HG02884 (cell line): ENCODE results near the gene IQSEC2.

Source experiments
- ATAC-seq: cut with Tn5 transposase; IDR thresholded peaks from one replicate; pipeline ENCODE4 v1.9.1; 2021; ENCODE audit warnings: mild to moderate bottlenecking, moderate library complexity; ENCODE audit not compliant: unreplicated experiment

The IQSEC2 gene

DNA sequence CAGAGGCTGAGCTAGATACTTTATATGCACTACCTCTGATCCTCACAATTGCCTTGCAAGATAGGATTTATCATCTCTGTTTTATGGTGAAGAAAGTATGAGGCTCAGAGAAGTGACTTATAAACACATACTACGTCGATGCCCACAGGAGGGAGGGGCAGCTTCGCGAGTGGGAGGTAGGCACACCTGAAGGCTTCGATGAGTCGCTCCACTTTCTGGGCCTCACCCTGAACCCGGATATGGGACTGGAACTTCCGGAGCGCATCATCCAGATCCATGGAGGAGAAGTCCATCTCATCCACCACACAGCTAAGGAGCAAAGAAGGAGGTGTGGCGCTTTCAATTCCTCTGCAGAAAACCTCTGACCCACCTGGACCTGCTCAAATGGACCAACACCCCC lies 33.5 kb downstream of the IQSEC2 start:
- no peak for ATAC-seq

DNA sequence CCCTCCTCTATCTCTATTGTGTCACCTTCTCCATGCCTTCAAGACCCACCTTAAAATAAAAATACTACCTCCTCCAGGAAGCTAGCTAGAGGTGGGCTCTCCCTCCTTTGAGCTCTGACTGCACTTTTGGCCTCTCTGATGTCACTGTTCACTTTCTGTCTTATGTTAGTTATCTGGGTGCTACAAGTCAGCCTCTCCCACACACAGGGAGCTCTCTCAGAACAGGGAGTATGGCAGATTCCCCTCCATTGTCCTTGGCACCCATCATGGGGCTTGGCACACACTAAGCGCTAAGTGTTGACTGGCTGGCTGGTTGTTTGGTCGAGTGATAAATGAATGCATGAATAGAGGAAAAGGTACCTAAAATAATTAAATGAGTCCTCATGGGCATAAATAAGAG lies 35.2 kb downstream of the IQSEC2 start:
- no peak for ATAC-seq

DNA sequence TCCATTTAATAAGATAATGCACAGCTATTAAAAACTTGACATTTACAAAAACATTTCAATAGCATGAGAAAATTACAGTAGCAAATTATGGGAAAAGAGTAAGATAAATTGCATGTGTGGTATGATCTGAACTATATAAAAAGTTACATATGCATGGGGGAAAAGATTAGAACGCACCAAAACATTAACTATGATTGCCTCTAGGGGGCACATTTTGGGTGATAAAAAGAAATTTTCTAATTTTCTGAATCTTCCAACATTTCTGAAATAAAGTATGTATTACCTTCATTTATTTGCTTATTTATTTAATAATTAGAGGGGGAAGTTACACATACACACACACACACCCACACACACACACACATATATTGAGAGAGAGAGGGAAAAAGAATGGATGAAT lies 36.8 kb downstream of the IQSEC2 start:
- ATAC-seq = no peak

DNA sequence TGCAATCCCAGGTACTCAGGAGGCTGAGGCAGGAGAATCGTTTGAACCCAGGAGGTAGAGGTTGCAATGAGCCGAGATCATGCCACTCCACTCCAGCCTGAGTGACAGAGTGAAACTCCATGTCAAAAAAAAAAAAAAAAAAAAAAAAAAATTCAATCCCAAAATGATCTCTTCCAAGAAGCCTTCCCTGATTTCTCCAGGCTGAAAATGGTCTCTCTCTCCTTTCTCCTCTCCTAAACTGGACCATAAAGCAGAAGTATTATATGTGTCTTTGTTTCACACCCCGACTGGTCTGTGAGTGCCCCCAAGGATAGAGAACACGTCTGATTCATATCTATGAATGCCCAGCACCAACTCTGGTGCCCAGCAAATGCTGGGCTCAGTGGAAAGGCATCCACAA lies 39.1 kb downstream of the IQSEC2 start:
- no peak for ATAC-seq

DNA sequence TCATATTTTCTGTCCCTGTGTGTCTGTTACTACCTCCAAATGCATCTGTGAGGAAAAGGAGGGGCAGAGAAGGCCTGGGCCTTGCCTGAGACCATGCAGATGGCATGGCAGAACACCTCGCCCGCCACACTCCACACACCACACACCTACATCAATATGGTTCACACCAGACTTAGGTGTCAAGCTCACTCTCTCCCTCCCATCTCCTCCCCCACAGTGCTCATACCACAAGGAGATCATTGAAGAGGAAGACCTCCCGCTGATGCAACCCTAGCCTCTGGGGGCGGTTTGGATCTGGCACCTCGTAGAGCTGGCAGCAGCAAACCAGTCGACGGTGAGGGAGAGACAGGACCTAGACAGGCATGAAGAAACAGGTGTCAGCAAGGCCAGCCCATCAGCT lies 39.8 kb downstream of the IQSEC2 start:
- ATAC-seq = no peak

DNA sequence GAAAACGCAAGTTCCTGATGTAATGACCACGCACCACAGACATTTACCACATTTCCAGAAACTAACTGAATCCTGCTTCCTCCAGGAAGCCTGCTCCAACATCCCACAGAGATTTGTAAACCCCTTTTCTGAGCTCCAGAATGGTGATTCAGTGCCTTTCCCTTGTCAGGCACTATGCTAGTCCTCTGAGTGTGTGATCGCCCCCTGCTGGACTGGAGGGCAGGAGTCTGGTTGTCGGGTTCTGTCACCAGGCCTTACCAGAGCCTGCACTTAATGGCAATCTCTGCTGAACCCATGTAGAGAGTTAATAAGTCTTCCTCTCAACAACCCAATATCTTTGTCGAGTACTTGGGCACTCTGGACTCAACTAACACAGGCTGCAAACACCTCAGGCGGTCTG lies 41.9 kb downstream of the IQSEC2 start:
- ATAC-seq = no peak

DNA sequence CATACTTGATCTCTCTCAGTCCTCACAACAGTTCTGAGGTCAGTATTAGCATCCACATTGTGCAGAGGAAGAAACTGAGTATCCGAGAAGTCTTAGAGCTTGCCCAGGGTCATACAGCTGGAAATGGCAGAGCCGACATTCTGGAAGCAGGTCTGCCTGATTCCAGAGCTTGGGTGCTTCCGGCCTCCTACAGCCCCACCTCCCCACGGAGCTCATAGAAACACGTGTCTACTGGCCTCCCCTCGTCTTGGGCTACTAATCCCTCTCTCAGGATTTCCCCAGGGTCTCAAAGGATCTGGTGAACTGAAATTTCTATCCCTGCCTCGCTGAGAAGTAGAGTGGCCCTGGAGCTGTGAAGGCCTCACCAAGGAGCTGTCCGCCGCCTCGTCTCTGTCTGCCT lies 44.3 kb downstream of the IQSEC2 start:
- ATAC-seq = no peak

DNA sequence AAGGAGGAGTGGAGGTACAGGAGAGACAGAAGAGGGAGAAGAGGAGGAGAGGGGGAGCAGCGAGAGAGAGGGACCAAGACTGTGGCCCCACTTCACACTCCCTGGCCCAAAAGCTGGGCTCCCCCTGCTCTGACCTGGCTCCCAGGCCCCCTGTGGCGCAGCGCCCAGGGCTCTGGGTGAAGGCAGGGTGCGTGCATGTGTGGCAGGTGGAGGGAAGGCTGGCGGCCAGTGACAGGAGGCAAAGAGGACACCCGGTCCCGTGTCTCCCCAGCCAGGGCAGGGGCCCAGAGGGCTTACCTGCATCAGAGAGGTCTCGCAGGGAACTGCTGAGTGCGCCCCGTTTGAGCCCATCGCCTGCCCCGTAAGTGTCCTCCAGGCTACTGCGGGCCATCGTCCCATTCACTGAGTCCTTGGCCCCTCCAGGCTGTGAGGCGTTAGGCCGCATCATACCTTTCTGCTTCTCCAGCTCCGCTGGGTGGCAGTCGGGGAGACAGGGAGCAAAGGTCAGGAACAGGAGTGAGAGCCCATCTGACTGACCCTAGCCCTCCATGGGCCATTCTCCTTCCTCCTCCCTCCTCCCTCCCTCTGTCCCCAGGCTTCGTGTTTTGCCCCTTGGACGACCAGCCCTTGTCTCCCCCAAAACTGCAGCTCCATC lies 45.2 kb downstream of the IQSEC2 start:
- ATAC-seq = no peak

DNA sequence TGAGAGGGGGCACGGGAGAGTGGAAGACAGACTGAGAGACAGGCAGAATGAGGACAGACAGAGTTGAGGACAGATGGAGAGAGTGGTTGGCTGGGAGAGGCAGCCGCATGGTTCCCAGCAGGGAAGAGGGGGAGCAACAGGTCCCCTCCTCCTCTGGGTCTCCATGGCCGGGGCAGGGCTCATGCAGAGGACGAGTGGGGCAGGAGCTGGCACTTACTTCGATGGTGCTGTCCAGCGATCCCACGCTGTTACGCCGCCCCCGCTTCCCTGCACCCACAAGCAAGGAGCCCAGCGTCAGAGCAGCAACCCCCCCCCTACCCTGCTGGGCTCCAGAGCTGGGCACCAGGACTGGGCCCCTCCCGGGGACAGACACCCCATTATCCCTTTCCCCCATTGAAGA lies 45.8 kb downstream of the IQSEC2 start:
- ATAC-seq = no peak

DNA sequence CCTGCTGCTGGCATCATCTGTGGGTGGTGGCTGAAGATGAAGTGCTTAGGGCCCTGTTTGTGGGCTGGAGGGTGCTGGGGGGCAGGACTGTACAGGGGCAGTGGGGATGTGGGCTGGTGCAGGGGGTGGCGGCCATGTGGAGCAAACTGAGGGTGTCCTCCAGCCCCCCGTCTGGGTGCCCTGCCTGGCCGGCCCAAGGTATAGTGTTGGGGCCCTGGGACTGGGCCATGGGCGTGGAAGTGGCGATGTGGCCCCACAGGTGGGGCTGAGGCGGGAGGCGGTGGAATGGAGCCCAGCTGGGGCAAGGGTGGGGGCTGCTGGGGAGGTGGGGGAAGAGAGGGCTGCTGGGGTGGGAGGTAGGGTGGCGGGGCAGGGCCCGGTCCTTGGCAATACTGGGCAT lies 46.9 kb downstream of the IQSEC2 start:
- no peak for ATAC-seq

DNA sequence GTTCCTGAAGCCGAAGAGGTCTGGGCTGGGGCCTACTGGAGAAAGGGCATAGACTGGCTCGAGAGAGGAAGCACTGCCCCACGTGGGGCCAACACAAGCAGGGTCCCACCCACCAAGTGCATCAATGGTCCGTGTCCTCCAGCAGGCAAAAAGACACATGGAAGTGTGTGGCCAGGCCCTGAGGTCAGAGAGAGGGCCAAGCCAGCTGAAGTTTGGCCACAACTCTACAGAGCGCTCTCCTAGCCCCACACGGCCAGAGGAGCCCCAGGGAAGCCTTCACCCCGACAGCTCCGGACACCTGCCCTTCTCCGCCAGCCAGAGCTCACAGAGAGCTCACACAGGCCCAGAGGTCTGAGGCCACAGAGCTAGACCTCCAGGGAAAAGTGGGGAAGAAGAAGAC lies 47.8 kb downstream of the IQSEC2 start:
- ATAC-seq = no peak

DNA sequence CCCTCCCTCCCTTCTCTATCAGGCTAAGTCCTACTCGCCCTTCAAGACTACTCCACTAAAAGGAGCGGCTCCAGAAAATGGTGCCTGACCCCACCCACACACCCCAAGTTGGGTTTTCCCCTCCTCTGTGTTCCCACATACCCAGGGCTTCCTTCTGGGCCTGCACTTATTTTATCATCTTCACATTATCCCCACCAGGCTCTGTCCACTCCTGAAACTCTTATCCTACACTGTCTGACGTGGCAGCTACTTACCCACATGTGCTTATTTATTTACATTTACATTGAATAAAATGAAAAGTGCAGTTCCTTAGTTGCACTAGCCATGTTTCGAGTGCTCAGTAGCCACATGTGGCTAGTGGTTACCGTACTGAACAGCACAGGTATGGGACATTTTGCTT lies 51.3 kb downstream of the IQSEC2 start:
- no peak for ATAC-seq

DNA sequence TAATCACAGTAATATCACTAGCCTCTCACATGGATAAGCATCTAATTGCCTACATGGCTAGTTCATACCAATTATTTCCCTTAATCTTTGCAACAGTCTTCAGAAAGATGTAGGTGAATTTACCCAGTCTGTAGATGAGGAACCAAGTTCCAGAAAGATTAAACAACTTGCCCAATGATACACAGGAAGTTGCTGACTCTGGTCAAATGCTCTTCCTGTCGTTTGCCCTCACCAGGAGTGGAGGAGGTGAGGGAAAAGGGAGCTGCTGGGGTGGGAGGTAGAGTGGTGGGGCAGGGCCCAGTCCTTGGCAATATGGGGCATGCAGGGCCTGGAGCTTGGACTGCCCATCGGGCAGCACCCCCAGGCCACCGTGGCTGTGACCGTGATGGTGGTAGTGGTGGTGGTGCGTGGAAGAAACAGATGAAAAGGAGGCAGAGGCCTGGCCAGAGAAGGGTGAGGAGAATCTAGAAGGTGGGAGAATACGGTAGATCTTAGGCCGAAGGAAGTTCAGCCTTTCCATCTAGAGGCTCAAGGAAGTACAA lies 54.1 kb downstream of the IQSEC2 start:
- no peak for ATAC-seq

DNA sequence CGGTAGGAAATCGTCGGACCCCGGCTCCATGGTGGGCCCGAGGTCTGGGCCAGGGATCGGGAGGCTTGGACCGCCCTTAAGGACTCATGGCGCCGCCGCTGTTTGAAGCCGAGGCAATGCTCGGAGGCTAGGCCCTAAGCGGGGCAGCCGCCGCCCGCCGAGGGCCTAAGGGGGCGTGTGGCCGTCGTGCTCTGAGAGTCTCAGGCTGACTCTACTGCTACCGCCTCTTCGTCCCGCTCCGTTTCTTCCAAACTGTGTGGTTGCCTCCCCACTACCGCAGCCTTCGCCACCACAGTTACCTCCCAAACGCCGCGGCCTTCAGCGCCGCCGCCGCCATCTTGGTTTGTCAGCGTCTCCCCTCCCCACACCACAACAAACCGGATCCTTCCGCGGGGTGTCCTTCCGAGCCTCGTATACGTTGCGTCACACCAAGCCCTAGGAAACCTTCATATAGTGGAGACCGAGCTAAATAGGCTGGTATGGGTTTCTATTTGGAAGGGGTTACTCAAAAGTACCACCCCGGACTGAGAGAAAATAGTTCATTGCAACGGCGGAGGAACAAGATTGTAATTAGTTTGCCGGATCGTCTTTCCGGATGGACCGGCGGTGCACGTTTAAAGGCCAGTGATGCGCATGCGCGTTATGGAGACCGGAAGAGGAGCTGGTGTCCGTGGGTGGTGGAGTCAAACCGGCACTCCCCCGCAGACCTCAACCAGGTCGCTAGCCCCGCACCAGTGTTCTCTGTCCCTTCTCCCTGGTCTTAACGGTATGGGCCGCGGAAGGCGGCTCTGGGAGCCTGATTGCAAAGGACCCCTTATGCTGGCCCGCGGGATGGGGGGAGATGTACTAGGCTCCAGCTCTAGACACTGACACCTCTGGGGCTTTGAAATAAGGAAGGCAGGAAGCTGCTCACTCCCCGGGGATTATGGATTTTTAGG lies 56.3 kb downstream of the IQSEC2 start, which contains the start of gene KDM5C:
Gene KDM5C, minus strand, starts transcription at position 348 of the 938 bp plus-strand sequence. Its CDS starts 318 bp downstream, at position 30.
- peak; percentile 77 for ATAC-seq

DNA sequence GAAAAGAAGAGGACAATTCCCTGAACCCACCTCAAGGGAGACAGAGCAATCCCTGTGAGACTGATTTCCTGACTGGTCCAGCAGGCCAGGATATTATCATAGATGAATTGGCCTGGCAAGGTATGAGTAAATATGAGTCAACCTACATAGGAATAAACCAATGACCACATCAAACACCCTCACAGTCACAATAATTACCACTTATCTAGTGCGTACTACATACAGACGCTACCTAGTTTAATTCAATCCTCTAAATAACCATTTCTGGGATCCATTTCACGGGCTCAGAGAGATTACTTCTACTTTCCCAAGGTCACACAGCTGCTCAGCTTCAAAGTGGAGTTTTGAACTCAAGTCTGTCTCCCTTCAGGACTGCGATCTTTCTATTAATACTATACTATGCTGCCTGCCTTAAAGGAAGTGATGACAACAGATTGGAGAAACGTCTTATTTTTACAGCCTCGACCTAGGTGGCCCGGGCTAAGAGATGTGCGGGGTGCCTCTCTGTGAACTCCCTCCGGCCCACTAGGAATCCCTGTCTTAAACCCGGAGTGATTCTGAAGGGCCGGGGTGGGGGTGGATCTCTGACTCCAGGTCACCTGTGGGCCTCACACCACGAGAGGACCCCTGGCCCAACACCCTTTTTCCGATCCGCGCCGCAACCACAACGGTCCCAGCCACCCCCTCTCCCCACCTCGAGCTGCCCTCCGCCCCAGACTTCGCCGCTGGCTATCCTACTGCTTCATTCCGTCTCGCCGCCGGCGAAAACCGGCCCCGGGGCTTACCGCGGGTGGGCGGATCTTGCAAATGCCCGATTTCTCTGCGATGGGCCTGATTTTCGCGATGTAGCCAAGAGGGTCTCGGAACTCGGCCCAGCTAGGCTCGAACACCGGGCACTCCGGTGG lies 57.2 kb downstream of the IQSEC2 start:
- ATAC-seq = no peak

DNA sequence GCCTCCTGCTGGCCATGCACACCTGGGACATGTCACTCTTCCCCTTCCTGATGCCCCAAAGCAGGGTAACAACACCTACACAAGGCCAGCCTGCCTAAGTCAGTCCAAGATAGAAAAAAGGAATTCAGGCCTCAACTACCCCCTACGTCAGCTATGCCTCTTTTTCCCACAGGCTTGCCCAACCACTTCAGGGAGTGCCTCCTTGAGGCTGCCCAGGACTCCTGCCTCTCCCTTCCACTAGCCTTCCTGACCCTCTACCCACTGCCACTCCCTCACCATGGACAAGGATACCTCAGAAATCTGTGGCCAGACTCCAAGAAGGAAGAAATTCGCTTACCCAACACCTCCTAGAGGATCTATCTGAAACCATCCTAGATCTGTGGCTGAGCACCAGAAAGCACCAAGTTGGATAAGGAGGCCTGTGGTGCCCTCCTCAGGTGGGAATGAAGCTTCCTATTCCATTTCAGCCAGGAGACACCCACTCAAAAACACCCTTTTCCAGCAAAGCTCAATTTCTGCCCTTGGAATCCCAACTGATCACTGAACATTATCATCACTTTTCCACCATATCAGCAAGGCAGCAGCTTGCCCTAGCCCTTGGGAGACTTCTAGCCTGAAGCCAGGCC lies 58.2 kb downstream of the IQSEC2 start:
- ATAC-seq = no peak
